Endodermal cell (in vitro differentiated cells): ENCODE results near the gene TECPR1. TPM values are rescaled to one million over a fixed set of nuclear protein-coding genes. Genes with fewer than 3 reads are reported as not detected.

Source experiments
- DNase-seq: peaks from one replicate; pipeline ENCODE4 v3.0.0-alpha.2; 2017
- H3K27ac ChIP-seq: 2 replicates; pipeline ENCODE4 v1.5.1; 2013; ENCODE audit warnings: mild to moderate bottlenecking, low read depth, low read length, moderate library complexity
- H3K27me3 ChIP-seq: 2 replicates; pipeline ENCODE4 v1.6.1; 2013; ENCODE audit warnings: mild to moderate bottlenecking, low read length, moderate library complexity; ENCODE audit not compliant: insufficient read depth, control insufficient read depth, poor library complexity, severe bottlenecking
- H3K36me3 ChIP-seq: 2 replicates; pipeline ENCODE4 v1.7.0; 2013; ENCODE audit warnings: mild to moderate bottlenecking, low read length, moderate library complexity; ENCODE audit not compliant: control insufficient read depth, insufficient read depth
- H3K4me1 ChIP-seq: one replicate; pipeline ENCODE4 v1.7.0; 2013; ENCODE audit warnings: low read length; ENCODE audit not compliant: control insufficient read depth, insufficient read depth
- H3K4me3 ChIP-seq: 2 replicates; pipeline ENCODE4 v1.5.1; 2013; ENCODE audit warnings: mild to moderate bottlenecking, low read length, moderate library complexity
- H3K9ac ChIP-seq: 2 replicates; pipeline ENCODE4 v1.6.1; 2013; ENCODE audit warnings: mild to moderate bottlenecking, low read length, moderate library complexity; ENCODE audit not compliant: poor library complexity, severe bottlenecking; ENCODE audit errors: extremely low read depth
- H3K9me3 ChIP-seq: 2 replicates; pipeline ENCODE4 v1.6.1; 2013; ENCODE audit warnings: mild to moderate bottlenecking, low read length, moderate library complexity; ENCODE audit not compliant: control insufficient read depth
- H3K27ac Mint-ChIP-seq: 2 replicates; pipeline ENCODE4 v1.8.0; 2020; ENCODE audit warnings: mixed read lengths
- H3K27me3 Mint-ChIP-seq: 2 replicates; pipeline ENCODE4 v1.8.0; 2021; ENCODE audit warnings: mild to moderate bottlenecking, mixed read lengths; ENCODE audit not compliant: insufficient read depth
- H3K36me3 Mint-ChIP-seq: 2 replicates; pipeline ENCODE4 v1.8.0; 2020; ENCODE audit warnings: low read depth, mixed read lengths
- H3K4me1 Mint-ChIP-seq: 2 replicates; pipeline ENCODE4 v1.8.0; 2020; ENCODE audit warnings: mixed read lengths
- H3K4me3 Mint-ChIP-seq: 2 replicates; pipeline ENCODE4 v1.8.0; 2020; ENCODE audit warnings: mild to moderate bottlenecking, moderate library complexity, mixed read lengths
- H3K9me3 Mint-ChIP-seq: 2 replicates; pipeline ENCODE4 v1.8.0; 2020; ENCODE audit warnings: mild to moderate bottlenecking, mixed read lengths
- WGBS, 2 experiments: methylation state at CpG; one replicate each; pipeline versions ENCODE4 v1.1.5 to v1.1.7; 2013; ENCODE audit warnings: missing lambda C conversion rate in 2 of 2, mixed read lengths in 1 of 2; ENCODE audit not compliant: insufficient coverage in 1 of 2, insufficient read length in 1 of 2; 5-methylcytosine and 5-hydroxymethylcytosine counted together
- total RNA-seq, 2 donors: library from RNA; stranded (reverse); fragmentation: NEBNext Ultra II Directional in 1 of 2; extraction: Animal tissue kit (Norgen Biotek cat#: 25700) in 1 of 2; gene quantifications; 2 replicates in 1 of 2; 3 replicates in 1 of 2; pipeline ENCODE4 v1.2.1, GENCODE V29; 2021
- TF ChIP-seq, protein P1 (sequence below): fragments of 200-600 bp; sonication (generic); conservative IDR thresholded peaks from 2 replicates; pipeline ENCODE4 v1.5.0; 2021; ENCODE audit warnings: antibody characterized with exemption, mild to moderate bottlenecking

The TECPR1 gene
- total RNA-seq, 2 donors from 2014 or later: 27.2 to 32.0 TPM

DNA sequence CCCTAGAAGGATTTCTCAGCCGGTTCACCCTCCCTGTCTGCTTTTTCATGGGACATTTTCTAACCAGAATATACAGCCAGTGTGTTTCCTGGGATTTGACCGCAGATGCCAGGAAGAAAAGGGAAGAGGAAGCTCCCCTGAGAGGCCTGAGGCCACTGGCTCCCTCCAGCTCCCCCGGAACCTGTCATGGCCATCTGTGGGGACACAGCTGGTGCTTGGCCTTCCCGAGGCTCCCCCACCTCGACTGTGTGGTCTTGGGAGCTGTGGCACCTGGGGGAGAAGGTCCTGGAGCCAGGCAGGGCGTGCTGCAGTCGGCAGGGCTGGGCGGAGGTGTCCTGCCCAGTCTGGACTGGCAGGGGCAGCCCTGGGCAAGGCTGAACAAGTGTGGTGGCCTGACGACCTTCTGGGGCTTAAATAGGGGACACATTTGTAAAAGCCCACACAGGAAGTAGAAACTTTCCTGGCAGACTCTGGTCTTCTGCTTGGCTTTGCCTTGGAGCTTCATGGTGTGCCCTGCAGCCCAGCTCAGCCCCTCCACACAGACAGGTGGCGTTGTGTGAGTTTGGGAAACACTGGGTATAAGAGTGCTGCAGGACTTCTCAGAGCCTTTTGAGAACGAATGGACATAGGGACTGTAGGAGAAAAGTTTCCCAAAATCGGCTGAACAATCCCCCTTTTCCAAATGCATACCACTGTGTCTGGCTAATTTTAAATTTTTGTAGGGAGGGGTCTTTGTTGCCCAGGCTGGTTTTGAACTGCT is 36.2 kb upstream of the TECPR1 start:
- Histone ChIP-seq H3K9ac (no peak overlapping the region), H3K36me3 (peaks cover 35% of the 10 kb centered on the region), H3K4me1 (no peaks in the 10 kb centered on the region), H3K27me3 (no peaks in the 10 kb centered on the region), H3K27ac (no peak overlapping the region), H3K4me3 (no peak overlapping the region), H3K9me3 (no peaks in the 10 kb centered on the region)
- Mint-ChIP-seq H3K27me3 (no peaks in the 10 kb centered on the region), H3K9me3 (no peaks in the 10 kb centered on the region), H3K4me1 (peaks cover 17% of the 10 kb centered on the region), H3K27ac (no peak overlapping the region), H3K36me3 (peaks cover 25% of the 10 kb centered on the region), H3K4me3 (no peak overlapping the region)
- DNase-seq: no peak
- TF ChIP-seq, protein P1, sequence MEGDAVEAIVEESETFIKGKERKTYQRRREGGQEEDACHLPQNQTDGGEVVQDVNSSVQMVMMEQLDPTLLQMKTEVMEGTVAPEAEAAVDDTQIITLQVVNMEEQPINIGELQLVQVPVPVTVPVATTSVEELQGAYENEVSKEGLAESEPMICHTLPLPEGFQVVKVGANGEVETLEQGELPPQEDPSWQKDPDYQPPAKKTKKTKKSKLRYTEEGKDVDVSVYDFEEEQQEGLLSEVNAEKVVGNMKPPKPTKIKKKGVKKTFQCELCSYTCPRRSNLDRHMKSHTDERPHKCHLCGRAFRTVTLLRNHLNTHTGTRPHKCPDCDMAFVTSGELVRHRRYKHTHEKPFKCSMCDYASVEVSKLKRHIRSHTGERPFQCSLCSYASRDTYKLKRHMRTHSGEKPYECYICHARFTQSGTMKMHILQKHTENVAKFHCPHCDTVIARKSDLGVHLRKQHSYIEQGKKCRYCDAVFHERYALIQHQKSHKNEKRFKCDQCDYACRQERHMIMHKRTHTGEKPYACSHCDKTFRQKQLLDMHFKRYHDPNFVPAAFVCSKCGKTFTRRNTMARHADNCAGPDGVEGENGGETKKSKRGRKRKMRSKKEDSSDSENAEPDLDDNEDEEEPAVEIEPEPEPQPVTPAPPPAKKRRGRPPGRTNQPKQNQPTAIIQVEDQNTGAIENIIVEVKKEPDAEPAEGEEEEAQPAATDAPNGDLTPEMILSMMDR: no peak
- 94% methylated on average over 6 to 12 of the region's 12 CpGs for WGBS, 2 experiments

GRCh38 chr7:98287486-98287959 is 35.5 kb upstream of the TECPR1 start:
- no peak overlapping the region for H3K27ac Mint-ChIP-seq
- TF ChIP-seq, protein P1: no peak

DNA sequence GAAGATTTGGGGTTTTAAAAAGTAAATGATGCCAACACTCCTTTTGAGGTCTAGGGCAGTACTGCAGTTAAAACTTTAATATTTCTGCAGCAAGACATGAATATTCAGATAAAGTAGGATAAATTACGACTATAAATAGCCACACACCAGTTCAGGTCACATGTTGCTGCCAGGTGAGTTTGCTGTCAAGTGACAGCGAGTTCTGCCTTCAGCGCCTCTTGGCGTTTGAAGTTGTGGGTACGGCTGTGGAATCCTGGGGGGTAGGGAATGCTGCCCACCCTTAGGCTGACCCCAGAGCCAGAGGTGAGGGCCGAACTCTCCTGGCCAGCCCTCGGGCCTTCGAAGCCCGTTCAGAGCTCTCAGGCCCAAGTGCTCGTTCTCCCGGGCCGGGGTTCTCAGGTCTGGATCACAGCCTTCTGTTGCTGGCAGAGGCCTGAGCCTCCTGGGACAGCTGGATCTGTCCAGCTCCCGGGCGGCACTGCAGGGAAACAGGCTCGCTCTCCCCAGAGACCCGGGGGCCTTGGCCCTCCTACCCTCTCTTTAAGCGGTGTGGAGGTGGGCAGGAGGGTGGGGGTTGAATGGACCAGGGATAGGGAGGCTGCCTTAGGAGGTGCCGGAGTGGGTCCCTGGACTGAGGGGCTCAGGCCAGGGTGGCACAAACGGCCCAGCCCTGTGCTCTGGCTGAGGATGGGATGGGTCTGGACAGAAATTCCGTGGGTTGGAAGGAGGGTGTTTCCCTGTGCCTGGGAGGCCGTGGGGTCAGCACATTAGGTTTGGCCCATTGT is 34.9 kb upstream of the TECPR1 start:
- no peak overlapping the region for H3K4me3 ChIP-seq
- 90 to 97% methylated on average over 6 to 21 of the region's 21 CpGs for WGBS, 2 experiments

More at GRCh38 chr7:98287486-98287959, 35.5 kb upstream of the TECPR1 start:
- Histone ChIP-seq H3K4me1 (no peaks in the 10 kb centered on the region), H3K36me3 (peaks cover 29% of the 10 kb centered on the region), H3K4me3 (no peak overlapping the region), H3K9me3 (no peaks in the 10 kb centered on the region), H3K27me3 (no peaks in the 10 kb centered on the region), H3K27ac (no peak overlapping the region), H3K9ac (no peak overlapping the region)
- 87 to 100% methylated on average over 6 to 14 of the region's 14 CpGs for WGBS, 2 experiments
- Mint-ChIP-seq H3K4me1 (peaks cover 24% of the 10 kb centered on the region), H3K27me3 (no peaks in the 10 kb centered on the region), H3K36me3 (peaks cover 28% of the 10 kb centered on the region), H3K4me3 (no peak overlapping the region), H3K9me3 (no peaks in the 10 kb centered on the region)
- DNase-seq: peak; percentile 90

More for the DNA sequence above, 34.9 kb upstream of the TECPR1 start:
- Histone ChIP-seq H3K9ac (no peak overlapping the region), H3K4me1 (no peaks in the 10 kb centered on the region), H3K9me3 (no peaks in the 10 kb centered on the region), H3K27me3 (no peaks in the 10 kb centered on the region), H3K27ac (no peak overlapping the region), H3K36me3 (peaks cover 23% of the 10 kb centered on the region)
- TF ChIP-seq, protein P1: no peak
- Mint-ChIP-seq H3K27me3 (no peaks in the 10 kb centered on the region), H3K4me3 (no peak overlapping the region), H3K27ac (no peak overlapping the region), H3K36me3 (peaks cover 23% of the 10 kb centered on the region), H3K9me3 (no peaks in the 10 kb centered on the region), H3K4me1 (peaks cover 25% of the 10 kb centered on the region)
- DNase-seq: no peak
